Umbilical cord (tissue), 2 donors: ENCODE data around the gene RUNX1. TPM values are rescaled to one million over a fixed set of nuclear protein-coding genes. Genes with fewer than 3 reads are reported as not detected.
"Not testable (repeated sequence)": the region's sequence is repeated elsewhere in the genome, so short reads cannot be mapped to it uniquely, and the experiment has no call there.

Experiments used
- DNase-seq: peaks from one replicate; pipeline ENCODE4 v3.0.0-alpha.2; 2015; ENCODE audit warnings: low spot score
- total RNA-seq: library from RNA; depleted of rRNA; stranded (reverse); fragments of >200 nt; gene quantifications from one replicate; pipeline ENCODE4 v1.2.3, GENCODE V29; 2014; ENCODE audit warnings: low replicate concordance; ENCODE audit not compliant: insufficient read depth

Gene RUNX1
- total RNA-seq, 1 donor from 2014 or later: 30.8 TPM

DNA sequence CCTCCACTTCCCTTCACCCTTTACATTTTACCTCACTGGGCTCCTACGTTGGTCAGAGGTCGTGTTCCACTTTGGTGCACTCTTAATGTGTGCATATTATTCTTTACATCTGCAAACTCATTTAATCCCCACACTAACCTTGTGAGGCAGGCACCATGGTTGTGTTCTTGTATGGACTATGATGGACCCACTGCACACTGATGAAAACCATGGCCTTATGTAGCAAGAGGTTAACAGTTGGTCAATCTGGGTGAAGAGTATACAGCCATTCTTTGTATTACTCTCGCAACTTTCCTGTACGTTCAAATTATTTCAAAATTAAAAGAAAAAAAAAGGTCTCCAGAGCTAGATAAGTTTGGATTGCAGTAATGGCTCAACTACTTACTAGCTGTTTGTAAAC is 78.5 kb downstream of the RUNX1 start:
- DNase-seq: no peak

DNA sequence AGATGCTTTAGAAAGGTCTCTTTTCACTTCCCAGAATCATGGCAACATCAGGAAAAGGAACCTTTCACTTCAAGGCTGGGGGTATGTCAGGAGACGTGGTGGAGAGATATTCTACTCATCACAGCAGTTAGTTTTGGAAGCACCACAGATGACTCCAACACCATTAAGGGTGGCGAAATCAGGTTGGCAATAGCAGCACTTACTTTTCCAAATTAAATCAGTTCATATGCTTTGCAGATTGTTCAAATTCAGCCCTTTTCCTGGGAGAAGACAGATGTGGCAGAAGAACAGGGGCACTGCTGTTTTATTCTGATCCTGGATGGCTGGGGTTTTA is 79.0 kb downstream of the RUNX1 start:
- no peak for DNase-seq

DNA sequence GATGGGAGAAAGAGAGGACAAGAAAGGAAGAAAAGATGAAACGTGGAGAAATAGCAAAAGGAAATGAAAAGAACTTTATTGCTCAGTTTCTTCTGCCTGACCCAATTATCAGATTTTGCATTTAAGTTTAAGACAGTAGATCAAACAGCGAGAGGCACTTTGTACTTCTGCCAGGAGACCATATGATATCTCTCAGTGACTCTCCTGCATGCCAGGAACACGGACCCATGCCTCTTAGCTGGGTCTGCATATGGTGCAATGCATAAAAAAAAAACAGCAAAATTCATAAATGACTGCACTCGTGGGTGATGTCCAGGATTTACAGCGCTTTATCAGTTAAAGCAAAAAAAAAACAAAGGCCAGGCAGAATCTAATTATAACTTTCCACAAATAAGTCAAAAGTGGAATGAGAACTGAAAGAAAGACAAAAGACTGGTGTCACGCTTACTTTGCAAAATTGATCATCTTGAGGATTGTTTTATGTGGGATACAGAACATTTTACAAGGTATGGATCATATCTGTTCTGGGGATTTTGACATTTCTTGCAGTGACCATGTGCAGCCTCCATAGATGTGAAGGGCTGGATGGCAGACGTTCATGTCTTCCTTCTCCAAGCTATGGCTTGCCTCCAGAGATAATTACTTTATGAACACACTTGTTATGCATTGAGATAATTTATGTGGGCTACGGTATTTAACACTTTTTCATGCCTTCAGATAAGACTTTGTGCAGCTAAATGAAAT is 79.5 kb downstream of the RUNX1 start:
- peak; percentile 77 for DNase-seq

DNA sequence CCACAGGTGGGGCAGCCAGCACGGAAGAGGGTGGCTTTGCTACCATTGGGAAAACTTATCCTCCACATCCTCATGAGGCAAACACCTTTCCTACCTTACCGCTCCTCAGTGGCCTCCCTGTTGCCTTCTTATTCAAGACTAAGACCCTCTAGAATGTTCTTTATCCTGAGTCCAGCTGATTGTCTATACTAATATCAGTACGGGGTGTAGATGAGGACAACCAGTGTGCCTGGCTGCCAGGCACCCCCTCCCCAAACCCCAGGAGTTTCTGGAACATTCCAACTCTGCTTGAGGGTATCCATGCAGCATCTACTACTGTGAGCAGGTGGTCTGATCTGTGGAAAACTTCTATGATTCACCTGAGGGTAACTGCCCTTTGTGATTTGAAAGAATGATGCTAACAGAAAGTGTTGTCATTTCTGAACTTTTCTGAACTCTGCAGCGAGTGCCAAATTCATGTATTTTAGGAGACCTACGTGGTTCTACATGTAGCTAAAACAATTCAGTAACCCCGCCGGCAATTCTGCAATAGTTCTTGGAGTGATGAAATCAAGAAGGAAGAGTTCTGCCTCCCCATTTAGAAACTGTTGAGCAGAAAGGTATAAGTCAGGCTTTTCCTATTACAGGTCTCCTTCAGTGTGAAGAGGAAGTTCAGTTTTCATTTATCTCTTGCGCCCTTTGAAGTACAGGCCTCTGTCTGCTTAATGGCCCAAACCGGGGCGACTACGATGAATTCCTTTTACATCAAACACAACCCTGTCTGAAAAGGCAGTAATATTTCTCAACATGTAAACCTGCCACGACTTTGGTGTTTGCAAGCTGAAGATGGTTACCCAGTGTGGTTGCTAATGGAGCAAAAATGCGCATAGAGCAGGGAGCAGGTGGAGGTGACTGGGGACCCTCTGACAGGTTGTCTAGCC is 80.4 kb downstream of the RUNX1 start:
- DNase-seq: peak; percentile 37

DNA sequence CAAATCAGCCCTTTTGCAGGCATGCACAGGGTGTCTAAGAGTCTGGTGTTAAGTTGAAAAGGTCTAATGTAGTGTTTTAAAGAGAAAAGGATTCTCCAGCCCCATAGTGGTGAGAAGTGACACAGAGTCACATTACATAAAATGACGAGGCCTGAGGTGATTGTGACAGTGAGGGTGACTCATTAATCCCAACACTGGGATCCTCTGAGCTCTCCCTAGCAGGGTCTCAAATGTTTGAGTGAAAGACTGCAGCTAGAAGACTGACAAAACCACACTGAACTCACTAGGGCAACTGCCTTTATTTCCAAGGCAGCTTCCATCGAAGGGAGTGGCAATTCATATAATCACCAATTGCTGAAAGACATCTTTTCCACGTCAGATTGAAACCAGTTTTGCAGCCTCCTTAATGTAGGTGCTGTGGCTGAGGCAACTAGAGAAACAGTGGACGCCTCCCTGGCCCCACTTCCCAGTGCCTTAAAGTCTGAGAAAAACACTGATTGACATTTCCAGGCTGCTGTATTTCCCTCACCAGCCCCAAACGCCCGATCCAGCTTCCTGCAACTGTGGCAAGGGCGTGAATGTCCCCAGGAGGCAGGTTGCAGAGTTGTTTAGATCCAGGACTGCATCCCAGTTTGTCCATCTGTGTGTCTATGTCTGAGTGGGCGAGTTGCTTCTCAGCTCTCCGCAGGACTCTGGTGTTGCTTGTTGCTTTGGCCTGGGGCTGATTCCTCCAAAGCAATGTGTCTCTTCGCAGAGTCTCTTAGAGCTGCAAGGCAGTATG is 81.4 kb downstream of the RUNX1 start:
- DNase-seq: no peak

DNA sequence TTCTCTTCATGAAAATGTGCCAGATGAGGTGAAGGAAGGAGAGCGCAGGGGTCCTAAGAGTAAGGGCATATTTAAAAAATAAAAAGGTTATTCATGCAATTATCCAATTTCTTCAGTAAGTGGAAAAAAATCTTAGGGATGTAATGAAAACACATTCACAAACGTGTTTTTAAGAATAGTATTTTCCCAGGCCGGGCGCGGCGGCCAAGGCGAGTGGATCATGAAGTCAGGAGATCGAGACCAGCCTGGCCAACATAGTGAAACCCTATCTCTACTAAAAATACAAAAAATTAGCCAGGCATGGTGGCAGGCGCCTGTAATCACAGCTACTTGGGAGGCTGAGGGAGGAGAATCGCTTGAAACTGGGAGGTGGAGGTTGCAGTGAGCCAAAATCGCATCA is 82.2 kb downstream of the RUNX1 start:
- not testable (repeated sequence) for DNase-seq

DNA sequence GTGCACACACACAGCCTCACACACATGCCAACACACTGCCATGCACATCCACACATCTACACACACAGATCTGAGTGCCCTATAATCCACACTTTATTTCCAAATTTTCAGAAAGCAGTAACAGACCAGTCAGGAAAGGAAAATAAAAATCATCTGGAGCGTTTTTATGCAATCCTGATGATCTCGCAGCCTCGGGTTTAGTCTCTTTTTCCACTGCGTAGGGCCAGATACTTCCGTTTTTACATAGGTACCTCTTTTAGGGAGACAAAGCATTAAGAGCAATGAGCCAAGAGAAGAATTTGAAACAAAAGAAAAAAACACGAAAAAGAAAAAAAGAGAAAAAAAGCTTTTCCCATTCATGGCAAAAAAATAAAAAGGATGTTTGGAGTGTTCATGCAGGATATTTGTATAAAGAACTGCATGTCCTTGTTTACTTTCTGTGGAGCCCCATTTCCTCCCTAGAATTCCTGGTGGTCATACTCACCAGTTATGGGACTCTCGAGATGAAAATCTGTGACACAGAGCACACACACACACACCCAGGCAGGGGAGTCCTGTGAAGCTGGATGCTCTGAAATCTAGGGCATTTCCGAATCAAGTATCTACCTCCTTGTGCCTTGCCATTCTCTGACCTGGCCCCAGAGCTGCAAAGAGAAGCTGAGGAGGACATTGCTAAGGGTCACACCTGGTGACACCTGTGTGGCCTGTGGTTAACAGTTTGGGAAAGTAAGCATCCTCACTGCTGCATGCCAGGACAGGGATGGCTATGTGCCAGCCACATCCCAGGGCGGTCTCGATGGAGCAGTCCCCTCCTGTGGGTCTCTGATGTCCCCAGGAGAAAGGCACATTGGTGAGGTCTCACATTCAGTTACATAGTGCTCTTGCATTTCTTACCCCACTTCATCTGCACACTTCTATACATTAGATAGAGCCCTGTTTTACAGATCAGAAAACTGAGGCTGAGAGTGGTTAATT is 83.6 kb downstream of the RUNX1 start:
- DNase-seq: no peak

DNA sequence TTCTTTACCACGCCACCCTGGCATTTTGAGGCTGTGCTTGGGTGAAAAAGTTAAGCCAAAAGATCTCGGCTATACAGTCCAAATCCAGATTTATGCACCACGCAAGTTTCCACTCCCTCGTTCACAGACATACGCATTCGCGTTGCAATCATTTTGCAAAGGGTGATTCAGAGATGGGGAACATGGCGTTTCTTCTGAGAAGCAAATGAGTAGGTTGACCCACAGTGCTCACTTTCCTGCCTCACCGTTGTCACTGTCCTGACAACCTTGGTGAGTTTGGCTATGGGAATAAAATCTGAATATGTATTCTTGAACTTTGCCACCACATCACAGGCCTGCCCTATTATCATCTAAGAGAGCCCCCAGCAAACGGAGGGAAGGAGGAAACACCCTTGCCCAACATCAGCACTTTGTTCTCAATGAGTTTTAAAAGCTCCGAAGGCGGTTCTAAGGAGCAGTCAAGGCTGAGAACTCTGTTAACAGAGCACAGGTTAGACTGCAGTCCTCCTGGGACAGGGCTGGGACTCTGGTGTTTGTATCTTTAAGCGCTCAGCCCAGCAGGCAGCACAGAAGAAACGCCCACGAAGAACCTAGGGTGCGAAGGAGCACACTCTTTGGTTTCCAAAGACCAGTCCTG is 86.4 kb downstream of the RUNX1 start:
- DNase-seq: no peak

DNA sequence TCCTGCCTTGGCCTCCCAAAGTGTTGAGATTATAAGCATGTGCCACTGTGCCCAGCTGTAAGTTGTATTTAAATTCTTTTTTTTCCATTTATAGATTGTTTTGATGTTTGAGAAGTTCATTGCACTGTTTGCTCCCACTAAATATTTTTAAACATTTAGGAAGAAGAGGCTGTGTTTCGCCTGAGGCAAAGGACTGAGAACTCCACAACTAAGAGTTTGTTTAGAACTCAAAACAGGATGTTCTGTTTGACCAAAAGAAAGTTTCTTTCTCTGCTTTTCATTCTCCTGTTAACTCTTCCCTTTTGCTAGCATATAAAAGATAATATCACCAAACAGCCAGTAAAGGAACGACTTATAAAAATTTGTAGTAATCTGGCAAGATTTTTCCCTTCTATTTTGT is 87.0 kb downstream of the RUNX1 start:
- no peak for DNase-seq

DNA sequence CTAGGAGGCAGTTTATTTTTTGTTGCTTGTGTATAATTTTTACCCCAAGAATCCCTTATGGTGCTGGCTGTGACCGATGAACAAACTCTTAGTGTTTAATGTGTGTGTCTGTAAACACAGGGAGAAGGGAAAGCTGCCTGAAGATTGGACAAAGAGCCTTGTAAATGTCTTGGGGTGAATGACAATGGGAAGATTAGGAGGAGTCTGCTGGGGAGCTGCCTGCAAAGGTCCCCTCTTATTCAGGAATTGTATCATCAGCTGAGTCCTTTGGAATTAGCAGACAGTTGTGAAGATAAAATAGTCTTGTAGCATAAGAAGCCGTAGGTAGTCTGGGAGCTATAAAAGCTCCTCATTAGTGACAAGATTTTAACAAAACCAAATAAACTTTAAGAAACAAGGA is 88.4 kb downstream of the RUNX1 start:
- DNase-seq: no peak

DNA sequence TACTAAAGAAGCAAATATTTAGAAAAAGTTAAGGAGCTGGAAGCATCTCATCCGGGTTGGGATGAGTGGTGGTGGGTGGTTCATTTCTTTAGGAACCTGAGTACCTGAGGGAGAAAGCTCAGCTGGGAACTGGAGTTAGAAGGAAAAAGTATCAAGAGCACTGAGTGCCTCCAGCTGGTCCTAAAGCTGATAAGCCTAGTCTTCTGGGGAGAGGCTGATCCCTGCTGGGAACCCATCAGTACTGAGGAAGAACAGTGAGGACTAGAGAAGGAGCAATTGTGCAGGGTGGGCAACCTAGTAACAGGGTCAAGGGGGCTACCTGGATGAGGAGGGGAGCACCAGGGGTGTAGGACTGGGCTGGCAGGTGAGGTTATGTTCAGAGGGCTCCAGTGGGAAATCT is 89.5 kb downstream of the RUNX1 start:
- DNase-seq: no peak

DNA sequence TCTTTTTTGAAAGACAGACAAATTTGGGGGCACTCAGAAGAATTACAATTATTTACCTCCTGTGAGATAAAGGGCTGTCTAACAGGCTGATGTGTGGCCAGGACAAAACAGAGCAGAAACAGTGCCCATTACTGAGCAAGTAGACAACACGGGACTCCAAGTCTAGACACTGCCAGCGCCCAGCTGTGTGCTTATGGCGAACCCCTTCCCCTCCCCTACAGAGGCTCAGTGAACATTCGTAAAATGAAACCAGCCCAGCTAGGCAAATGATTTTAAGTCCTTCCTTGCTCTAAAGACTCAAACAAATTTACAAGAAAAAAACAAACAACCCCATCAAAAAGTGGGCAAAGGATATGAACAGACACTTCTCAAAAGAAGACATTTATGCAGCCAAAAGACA is 91.1 kb downstream of the RUNX1 start:
- no peak for DNase-seq

DNA sequence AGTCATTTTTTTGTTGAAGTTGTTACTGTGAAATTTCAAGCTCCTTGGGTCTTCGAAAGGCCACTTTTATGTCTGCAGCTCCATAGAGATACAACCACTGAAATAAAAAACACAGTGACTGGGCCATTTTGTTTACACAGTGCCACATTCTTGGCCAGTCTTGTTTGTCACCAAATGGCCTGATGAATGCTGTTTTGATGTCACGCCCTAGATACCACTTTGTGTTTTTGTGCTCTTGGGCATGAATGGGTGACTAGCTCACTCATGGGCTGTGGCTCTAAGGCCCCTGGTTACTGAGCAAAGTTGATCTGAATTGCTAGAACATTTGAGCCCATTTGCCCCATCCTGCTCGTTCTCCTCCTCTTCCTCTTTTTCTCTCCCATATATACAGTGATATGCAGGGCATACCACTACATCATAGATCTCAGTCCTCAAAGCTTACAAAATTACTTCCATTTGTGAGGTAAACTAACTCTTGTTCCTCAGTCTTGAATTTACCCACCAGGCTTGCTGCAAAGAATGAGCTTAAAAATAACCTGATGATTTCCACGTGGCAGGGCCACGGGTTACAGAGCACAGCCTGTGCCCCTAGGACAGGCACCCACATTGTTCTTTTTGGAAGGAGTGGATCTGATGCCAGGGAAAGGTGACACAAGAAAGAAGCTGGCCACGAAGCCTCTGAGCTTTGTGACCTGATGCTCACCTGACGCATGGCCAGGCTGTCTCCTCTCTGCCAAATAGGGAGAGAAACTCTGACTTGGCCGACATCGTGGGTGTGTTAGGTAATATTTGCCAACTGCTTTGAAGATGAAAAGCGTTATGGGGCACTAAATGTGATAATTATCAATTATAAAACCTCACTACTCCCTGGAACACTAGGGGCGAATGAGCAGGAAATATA is 92.4 kb downstream of the RUNX1 start:
- DNase-seq: no peak

DNA sequence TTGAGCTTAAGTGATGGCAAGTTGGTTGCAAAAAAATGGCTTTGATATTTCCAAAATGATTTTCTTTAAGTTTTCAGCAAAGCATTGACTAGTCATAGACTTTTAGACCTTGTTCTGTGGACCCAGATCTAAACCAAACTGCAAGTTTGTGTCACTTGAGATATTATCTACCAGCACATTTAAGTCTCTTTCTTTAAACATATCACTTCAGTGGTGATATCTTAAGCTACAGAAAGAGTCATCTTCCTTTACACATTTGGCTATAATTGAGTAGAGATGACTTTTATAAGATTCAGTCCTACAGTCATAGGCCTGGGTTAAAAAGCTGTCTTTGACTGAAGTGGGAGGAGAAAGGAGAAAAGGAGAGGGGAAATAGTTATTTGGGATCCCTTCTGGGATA is 95.2 kb downstream of the RUNX1 start:
- DNase-seq: no peak

DNA sequence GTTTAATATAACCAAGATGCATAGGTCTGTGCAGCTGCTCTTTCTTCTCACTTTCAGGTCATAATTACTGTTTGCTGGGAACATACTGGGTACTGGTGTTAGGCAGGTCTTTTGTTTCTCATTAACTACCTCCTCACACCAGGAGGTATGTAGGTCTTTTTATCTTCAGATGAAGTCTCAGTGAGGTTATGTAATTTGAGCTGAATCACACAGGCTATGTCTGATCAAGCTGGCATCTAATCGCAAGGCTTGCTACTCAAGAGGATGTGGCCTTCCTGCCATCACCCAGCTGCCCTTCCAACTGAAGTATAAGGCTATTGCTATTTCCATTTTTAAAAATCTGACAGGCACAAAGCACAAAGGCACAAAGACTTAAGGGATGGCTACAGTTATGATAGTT is 96.4 kb downstream of the RUNX1 start:
- DNase-seq: no peak

DNA sequence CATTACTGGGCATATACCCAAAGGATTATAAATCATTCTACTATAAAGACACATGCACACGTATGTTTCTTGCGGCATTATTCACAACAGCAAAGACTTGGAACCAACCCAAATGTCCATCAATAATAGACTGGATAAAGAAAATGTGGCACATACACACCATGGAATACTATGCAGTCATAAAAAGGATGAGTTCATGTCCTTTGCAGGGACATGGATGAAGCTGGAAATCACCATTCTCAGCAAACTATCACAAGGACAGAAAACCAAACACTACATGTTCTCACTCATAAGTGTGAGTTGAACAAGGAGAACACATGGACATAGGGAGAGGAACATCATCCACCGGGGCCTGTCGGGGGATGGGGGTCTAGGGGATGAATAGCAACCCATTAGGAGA is 97.2 kb downstream of the RUNX1 start:
- DNase-seq: not testable (repeated sequence)

DNA sequence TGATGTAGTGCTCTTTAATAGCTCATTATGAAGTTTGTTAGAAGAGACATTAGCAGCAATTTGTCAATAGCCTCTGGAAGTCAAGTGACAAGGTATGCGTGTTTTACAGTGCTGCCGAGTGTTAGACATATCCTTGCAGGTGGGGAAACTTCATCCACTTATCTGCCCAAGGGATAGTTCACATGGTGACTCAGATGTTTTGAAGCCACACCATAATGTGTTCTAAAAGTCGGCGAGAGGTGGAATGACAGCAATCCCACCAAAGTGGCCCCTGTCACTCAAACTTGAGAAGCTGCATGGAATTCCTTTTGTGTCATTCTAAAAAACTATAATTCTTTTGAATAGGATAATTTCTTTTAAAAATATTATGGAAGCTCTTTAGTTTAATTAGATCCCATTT is 98.1 kb downstream of the RUNX1 start:
- no peak for DNase-seq

DNA sequence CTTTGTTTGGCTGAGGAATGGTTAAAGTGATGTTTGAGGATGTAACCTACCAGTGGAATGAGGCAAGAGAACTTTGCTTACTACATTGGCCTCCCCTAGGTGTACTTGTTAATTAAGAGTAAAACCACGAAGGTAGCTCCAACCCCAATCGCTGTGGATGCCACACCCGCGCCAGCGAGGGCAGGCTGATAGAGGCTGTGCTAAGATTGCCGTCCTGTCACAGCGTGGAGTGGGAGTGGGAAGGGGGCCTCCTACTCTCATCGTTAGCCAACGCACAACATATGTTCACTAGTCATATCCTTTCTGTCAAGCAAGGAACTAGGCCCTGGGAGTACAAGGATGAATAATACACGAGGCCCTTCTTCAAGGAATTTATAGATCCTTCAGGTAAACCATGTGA is 99.6 kb downstream of the RUNX1 start:
- DNase-seq: no peak

DNA sequence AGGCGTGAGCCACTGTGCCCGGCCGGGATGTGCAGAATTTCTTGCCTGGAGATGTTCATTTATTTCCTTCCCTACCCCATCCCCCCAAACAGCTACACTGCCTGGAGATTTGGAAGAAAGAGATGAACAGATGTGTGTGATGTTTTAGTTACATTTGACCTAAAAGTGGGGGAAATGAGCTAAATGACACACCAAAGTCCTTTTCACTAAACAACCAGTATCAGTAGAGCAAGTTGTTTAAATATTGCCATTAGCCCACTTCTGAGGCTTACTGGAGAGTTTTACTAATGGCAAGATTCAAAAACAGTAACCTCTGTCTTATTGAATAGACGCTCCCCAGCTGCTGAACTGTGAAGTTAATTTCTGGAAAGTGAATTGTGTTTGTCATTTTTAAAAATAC is 100.1 kb downstream of the RUNX1 start:
- no peak for DNase-seq

DNA sequence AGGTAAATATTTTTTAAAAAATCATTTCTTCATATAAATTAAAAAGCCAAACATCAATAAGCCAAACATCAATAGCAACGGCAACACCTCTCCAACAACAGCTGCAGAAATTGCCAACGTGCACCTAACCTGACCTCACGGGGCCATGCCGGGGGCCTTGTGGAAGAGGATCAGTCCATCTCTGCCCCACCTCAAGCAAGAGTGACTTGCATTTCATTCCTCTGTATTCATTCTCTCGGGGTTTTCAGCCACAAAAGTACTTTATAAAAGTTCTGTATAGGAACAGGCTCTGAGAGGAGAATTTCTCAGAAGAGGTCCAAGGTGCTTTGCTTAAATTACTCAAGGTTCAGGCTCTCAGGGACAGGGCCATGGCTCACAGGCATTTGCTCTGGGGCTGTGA is 100.9 kb downstream of the RUNX1 start:
- no peak for DNase-seq
